Chondrocyte (in vitro differentiated cells): ENCODE results near the gene SERPINA6. TPM values are rescaled to one million over a fixed set of nuclear protein-coding genes. Genes with fewer than 3 reads are reported as not detected.

Experiments used
- DNase-seq: peaks from one replicate; pipeline ENCODE4 v3.0.0; 2021; ENCODE audit warnings: mixed read lengths, low spot score
- H3K27ac Mint-ChIP-seq: one replicate; pipeline ENCODE4 v1.8.0; 2021; ENCODE audit warnings: mild to moderate bottlenecking, moderate library complexity, mixed read lengths; ENCODE audit not compliant: unreplicated experiment
- H3K27me3 Mint-ChIP-seq: 2 replicates; pipeline ENCODE4 v1.8.0; 2021; ENCODE audit warnings: low read depth, mixed read lengths
- H3K36me3 Mint-ChIP-seq: 2 replicates; pipeline ENCODE4 v1.8.0; 2021; ENCODE audit warnings: low read depth, mixed read lengths
- H3K4me1 Mint-ChIP-seq: 2 replicates; pipeline ENCODE4 v1.8.0; 2021; ENCODE audit warnings: low read depth, mild to moderate bottlenecking, mixed read lengths
- H3K4me3 Mint-ChIP-seq: one replicate; pipeline ENCODE4 v1.8.0; 2021; ENCODE audit warnings: mild to moderate bottlenecking, moderate library complexity, mixed read lengths; ENCODE audit not compliant: unreplicated experiment
- H3K9me3 Mint-ChIP-seq: 2 replicates; pipeline ENCODE4 v1.8.0; 2021; ENCODE audit warnings: low read depth, mixed read lengths
- total RNA-seq: library from RNA; stranded (reverse); gene quantifications from 3 replicates; pipeline ENCODE4 v1.2.1, GENCODE V29; 2021
- TF ChIP-seq, protein P1 (sequence below): fragments of 200-600 bp; sonication (generic); IDR thresholded peaks from 2 replicates; pipeline ENCODE4 v1.5.0; 2021; ENCODE audit warnings: antibody characterized with exemption, mild to moderate bottlenecking, moderate library complexity

Gene SERPINA6
- total RNA-seq, 1 donor from 2014 or later, result not detected

- peaks cover 8% of the 10 kb centered on the region for H3K9me3 Mint-ChIP-seq
Measured at GRCh38 chr14:94338023-94338422, 14.9 kb upstream of the SERPINA6 start.

GRCh38 chr14:94337274-94337673, 14.1 kb upstream of the SERPINA6 start:
- TF ChIP-seq, protein P1, sequence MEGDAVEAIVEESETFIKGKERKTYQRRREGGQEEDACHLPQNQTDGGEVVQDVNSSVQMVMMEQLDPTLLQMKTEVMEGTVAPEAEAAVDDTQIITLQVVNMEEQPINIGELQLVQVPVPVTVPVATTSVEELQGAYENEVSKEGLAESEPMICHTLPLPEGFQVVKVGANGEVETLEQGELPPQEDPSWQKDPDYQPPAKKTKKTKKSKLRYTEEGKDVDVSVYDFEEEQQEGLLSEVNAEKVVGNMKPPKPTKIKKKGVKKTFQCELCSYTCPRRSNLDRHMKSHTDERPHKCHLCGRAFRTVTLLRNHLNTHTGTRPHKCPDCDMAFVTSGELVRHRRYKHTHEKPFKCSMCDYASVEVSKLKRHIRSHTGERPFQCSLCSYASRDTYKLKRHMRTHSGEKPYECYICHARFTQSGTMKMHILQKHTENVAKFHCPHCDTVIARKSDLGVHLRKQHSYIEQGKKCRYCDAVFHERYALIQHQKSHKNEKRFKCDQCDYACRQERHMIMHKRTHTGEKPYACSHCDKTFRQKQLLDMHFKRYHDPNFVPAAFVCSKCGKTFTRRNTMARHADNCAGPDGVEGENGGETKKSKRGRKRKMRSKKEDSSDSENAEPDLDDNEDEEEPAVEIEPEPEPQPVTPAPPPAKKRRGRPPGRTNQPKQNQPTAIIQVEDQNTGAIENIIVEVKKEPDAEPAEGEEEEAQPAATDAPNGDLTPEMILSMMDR, result no peak
- Mint-ChIP-seq H3K27me3 (peaks cover 9% of the 10 kb centered on the region), H3K4me3 (no peak overlapping the region), H3K36me3 (peaks cover 2% of the 10 kb centered on the region), H3K27ac (no peak overlapping the region), H3K9me3 (peaks cover 8% of the 10 kb centered on the region), H3K4me1 (peaks cover 17% of the 10 kb centered on the region)
- DNase-seq, result no peak

More at GRCh38 chr14:94338023-94338422, 14.9 kb upstream of the SERPINA6 start:
- peaks cover 25% of the 10 kb centered on the region for H3K4me1 Mint-ChIP-seq
- DNase-seq, result no peak
- H3K27ac Mint-ChIP-seq, result no peak overlapping the region
- peaks cover 9% of the 10 kb centered on the region for H3K27me3 Mint-ChIP-seq
- peaks cover 2% of the 10 kb centered on the region for H3K36me3 Mint-ChIP-seq
- H3K4me3 Mint-ChIP-seq, result no peak overlapping the region
- TF ChIP-seq, protein P1, result no peak

DNA sequence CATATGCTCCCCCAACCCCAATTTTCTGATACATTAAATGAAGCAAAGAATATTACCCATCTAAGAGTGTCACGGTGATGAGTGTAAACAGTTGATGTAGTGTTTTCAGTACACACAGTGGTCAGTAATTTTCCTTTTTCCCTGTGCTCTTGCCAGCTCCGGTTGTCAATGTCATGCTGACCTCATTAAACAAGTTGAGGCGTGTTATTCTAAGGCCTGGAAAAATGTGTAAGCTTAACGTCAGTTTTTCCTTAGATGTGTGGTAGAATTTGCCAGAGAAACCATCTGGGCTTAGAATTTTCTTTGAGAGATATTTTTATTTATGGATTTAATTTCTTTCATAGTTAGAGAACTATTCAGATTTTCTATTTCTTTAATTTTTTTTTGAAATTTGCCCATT, 11.7 kb upstream of the SERPINA6 start:
- H3K36me3 Mint-ChIP-seq, result no peaks in the 10 kb centered on the region
- peaks cover 5% of the 10 kb centered on the region for H3K9me3 Mint-ChIP-seq
- TF ChIP-seq, protein P1, result no peak
- DNase-seq, result no peak
- H3K27me3 Mint-ChIP-seq, result peaks cover 9% of the 10 kb centered on the region
- no peaks in the 10 kb centered on the region for H3K4me1 Mint-ChIP-seq
- H3K4me3 Mint-ChIP-seq, result no peak overlapping the region
- H3K27ac Mint-ChIP-seq, result no peak overlapping the region

GRCh38 chr14:94332587-94332986, 9.5 kb upstream of the SERPINA6 start:
- DNase-seq, result no peak
- no peak overlapping the region for H3K4me3 Mint-ChIP-seq
- H3K27ac Mint-ChIP-seq, result no peak overlapping the region
- H3K36me3 Mint-ChIP-seq, result no peaks in the 10 kb centered on the region
- no peaks in the 10 kb centered on the region for H3K4me1 Mint-ChIP-seq
- peaks cover 9% of the 10 kb centered on the region for H3K27me3 Mint-ChIP-seq
- TF ChIP-seq, protein P1, result no peak
- no peaks in the 10 kb centered on the region for H3K9me3 Mint-ChIP-seq

GRCh38 chr14:94332063-94332583, 9.0 kb upstream of the SERPINA6 start:
- H3K36me3 Mint-ChIP-seq, result no peaks in the 10 kb centered on the region
- no peak overlapping the region for H3K27ac Mint-ChIP-seq
- peaks cover 9% of the 10 kb centered on the region for H3K27me3 Mint-ChIP-seq
- TF ChIP-seq, protein P1, result no peak
- H3K4me1 Mint-ChIP-seq, result no peaks in the 10 kb centered on the region
- DNase-seq, result no peak
- no peaks in the 10 kb centered on the region for H3K9me3 Mint-ChIP-seq
- H3K4me3 Mint-ChIP-seq, result no peak overlapping the region
